Neuronal stem cell (in vitro differentiated cells): ENCODE results near the gene DLG1.

Source experiments
- DNase-seq: peaks from one replicate; pipeline ENCODE4 v3.0.0-alpha.2; 2013; ENCODE audit warnings: low spot score
- H2AFZ ChIP-seq: one replicate; pipeline ENCODE4 v1.6.1; 2013; ENCODE audit warnings: mild to moderate bottlenecking, low read length, inconsistent platforms
- H2AK5ac ChIP-seq: 2 replicates; pipeline ENCODE4 v1.6.1; 2013; ENCODE audit warnings: low read depth, mild to moderate bottlenecking, inconsistent platforms, low read length, moderate library complexity, mixed read lengths
- H2BK120ac ChIP-seq: 2 replicates; pipeline ENCODE4 v1.6.1; 2013; ENCODE audit warnings: low read depth, mild to moderate bottlenecking, inconsistent platforms, low read length, moderate library complexity, mixed read lengths
- H2BK12ac ChIP-seq: one replicate; pipeline ENCODE4 v1.6.1; 2013; ENCODE audit warnings: low read length, inconsistent platforms
- H2BK15ac ChIP-seq: 2 replicates; pipeline ENCODE4 v1.6.1; 2013; ENCODE audit warnings: mild to moderate bottlenecking, low read length, inconsistent platforms, mixed read lengths
- H2BK5ac ChIP-seq: one replicate; pipeline ENCODE4 v1.6.1; 2013; ENCODE audit warnings: inconsistent platforms, mild to moderate bottlenecking, low read length, moderate library complexity
- H3K14ac ChIP-seq: one replicate; pipeline ENCODE4 v1.6.1; 2013; ENCODE audit warnings: low read length, inconsistent platforms
- H3K18ac ChIP-seq: 2 replicates; pipeline ENCODE4 v1.6.1; 2013; ENCODE audit warnings: low read length, inconsistent platforms
- H3K23ac ChIP-seq: 2 replicates; pipeline ENCODE4 v1.6.1; 2013; ENCODE audit warnings: low read depth, mild to moderate bottlenecking, mixed read lengths, low read length, inconsistent platforms; ENCODE audit not compliant: poor library complexity
- H3K27ac ChIP-seq: replicated peaks from 3 replicates; pipeline ENCODE4 v1.5.1; 2013; ENCODE audit warnings: low read length, inconsistent platforms
- H3K27me3 ChIP-seq, 3 experiments: 2 replicates each; pipeline ENCODE4 v1.6.1; 2013; ENCODE audit warnings: low read length in 3 of 3, mild to moderate bottlenecking in 2 of 3, inconsistent platforms in 1 of 3, low read depth in 1 of 3, mixed read lengths in 1 of 3, moderate library complexity in 1 of 3; ENCODE audit not compliant: control insufficient read depth in 3 of 3, insufficient read depth in 3 of 3
- H3K36me3 ChIP-seq, 2 donors: replicated peaks in 1 of 2; 2 replicates each; pipeline ENCODE4 v1.6.1; 2013; ENCODE audit warnings: low read length in 2 of 2; ENCODE audit not compliant: control insufficient read depth in 2 of 2, insufficient read depth in 2 of 2
- H3K4ac ChIP-seq: 2 replicates; pipeline ENCODE4 v1.6.1; 2013; ENCODE audit warnings: inconsistent platforms, mild to moderate bottlenecking, low read length, moderate library complexity
- H3K4me1 ChIP-seq, 2 donors: 1 replicate in 1 of 2; 2 replicates in 1 of 2; pipeline ENCODE4 v1.6.1; 2013; ENCODE audit warnings: low read length in 2 of 2, low read depth in 1 of 2; ENCODE audit not compliant: control insufficient read depth in 2 of 2, insufficient read depth in 1 of 2
- H3K4me2 ChIP-seq: one replicate; pipeline ENCODE4 v1.6.1; 2013; ENCODE audit warnings: mild to moderate bottlenecking, low read length, inconsistent platforms; ENCODE audit not compliant: insufficient read depth, poor library complexity, severe bottlenecking
- H3K4me3 ChIP-seq, 2 donors: 2 replicates each; pipeline ENCODE4 v1.5.1; 2013; ENCODE audit warnings: low read length in 2 of 2, mild to moderate bottlenecking in 2 of 2, inconsistent platforms in 1 of 2, moderate library complexity in 1 of 2
- H3K79me1 ChIP-seq: one replicate; pipeline ENCODE4 v1.6.1; 2013; ENCODE audit warnings: low read depth, mild to moderate bottlenecking, inconsistent platforms, low read length, moderate library complexity
- H3K9ac ChIP-seq: one replicate; pipeline ENCODE4 v1.6.1; 2013; ENCODE audit warnings: mild to moderate bottlenecking, low read depth, low read length, inconsistent platforms; ENCODE audit not compliant: poor library complexity
- H3K9me3 ChIP-seq, 2 donors: replicated peaks in 1 of 2; 2 replicates each; pipeline versions ENCODE3 to v1.6.1; 2013; ENCODE audit warnings: low read length in 2 of 2, mild to moderate bottlenecking in 2 of 2, inconsistent platforms in 1 of 2, low read depth in 1 of 2, mixed read lengths in 1 of 2, moderate library complexity in 1 of 2; ENCODE audit not compliant: control insufficient read depth in 2 of 2, insufficient read depth in 1 of 2
- H4K8ac ChIP-seq: one replicate; pipeline ENCODE4 v1.6.1; 2013; ENCODE audit warnings: low read depth, mild to moderate bottlenecking, inconsistent platforms, low read length, moderate library complexity
- H4K91ac ChIP-seq: one replicate; pipeline ENCODE4 v1.6.1; 2013; ENCODE audit warnings: low read length, low read depth, mild to moderate bottlenecking, inconsistent platforms; ENCODE audit not compliant: poor library complexity
- WGBS, 2 donors: extraction: QIAGEN DNeasy Blood & Tissue Kit; methylation state at CpG; one replicate each; pipeline ENCODE4 v1.1.7; 2013; ENCODE audit warnings: missing lambda C conversion rate in 2 of 2, mixed read lengths in 1 of 2; ENCODE audit not compliant: insufficient read length in 2 of 2, insufficient replicate concordance in 1 of 2; ENCODE audit errors: extremely low coverage in 2 of 2; 5-methylcytosine and 5-hydroxymethylcytosine counted together

DLG1 gene

DNA sequence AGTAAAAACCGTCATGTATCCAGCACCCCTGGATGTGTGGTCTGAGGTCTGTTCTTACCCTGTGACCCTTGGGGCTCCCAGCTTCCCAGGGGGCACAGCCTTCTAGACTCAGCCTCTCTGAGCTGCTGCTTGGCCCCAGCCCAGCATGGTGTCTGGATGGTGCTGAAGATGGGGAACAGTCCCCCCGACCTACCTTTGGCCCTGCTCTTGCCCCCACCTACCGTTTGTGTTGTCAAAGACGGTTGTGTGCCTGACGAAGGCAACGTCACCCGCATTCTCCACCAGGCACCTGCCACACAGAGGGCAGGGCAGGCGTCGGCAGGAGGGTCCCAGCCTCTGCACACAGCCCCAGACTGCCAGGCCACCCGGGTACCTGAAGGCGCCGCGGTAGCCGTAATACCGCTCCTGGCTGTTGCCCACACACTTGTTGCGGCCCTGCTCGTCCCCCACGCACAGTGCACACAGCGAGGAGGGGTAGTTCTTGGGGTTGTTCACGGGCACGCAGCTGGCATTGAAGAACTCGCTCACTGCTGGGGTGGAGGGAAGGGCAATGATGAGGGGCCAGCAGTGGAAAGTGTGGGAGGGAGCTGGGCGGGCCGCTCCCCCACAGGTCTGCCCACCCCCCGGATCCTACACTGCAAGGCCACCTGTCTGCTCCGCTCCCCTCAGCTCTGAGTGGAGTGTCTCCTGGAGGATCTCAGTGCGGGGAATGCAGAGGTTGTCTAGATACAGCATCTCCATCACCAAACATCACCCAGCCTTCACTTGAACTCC lies 289.8 kb downstream of the DLG1 start:
- Histone ChIP-seq H2BK5ac (no peak overlapping the region), H3K4me2 (no peak overlapping the region), H3K14ac (no peak overlapping the region), H3K27me3 (peaks cover 0 to 5% (median 0%) of the 10 kb centered on the region in 3 experiments), H3K36me3 (peaks cover 0 to 1% of the 10 kb centered on the region in 2 donors), H2BK120ac (no peak overlapping the region), H2BK15ac (no peak overlapping the region), H3K9ac (peak overlapping the region; percentile 64), H3K9me3 (peaks cover 0 to 15% of the 10 kb centered on the region in 2 donors), H3K4ac (no peak overlapping the region), H3K4me1 (peaks cover 13 to 16% of the 10 kb centered on the region in 2 donors), H2AFZ (no peak overlapping the region), H4K91ac (no peak overlapping the region), H3K23ac (peak overlapping the region; percentile 62), H3K4me3 (no peak overlapping the region), H3K79me1 (no peaks in the 10 kb centered on the region), H3K27ac (no peak overlapping the region), H4K8ac (no peak overlapping the region), H2BK12ac (no peak overlapping the region), H2AK5ac (peak overlapping the region; percentile 24), H3K18ac (peak overlapping the region; percentile 5)
- DNase-seq: no peak
- WGBS, 2 donors: no CpG with 5 or more reads among the region's 27 CpGs

DNA sequence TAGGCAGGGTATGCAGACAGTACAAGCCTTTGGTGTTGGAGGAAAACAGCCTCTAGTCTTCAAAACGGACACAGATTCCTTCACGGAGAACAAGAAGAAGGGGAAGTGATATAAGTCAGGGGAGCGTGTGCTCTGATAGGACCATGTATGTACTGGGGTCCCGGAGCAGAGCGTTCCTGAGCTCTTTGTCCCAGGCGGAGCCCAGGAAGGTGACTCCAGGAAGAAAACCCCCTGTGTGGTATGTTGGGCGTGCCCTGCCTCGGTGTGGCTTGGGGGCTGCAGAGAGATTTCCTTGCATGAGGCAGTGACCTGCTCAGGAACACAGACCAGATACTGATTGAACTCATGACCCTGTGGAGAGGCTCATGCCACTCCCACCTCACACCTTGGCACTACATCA lies 290.5 kb downstream of the DLG1 start:
- Histone ChIP-seq H2AFZ (no peak overlapping the region), H2BK120ac (no peak overlapping the region), H3K18ac (no peak overlapping the region), H3K27me3 (peaks cover 0 to 5% (median 0%) of the 10 kb centered on the region in 3 experiments), H3K79me1 (no peaks in the 10 kb centered on the region), H3K4me1 (peaks cover 13 to 16% of the 10 kb centered on the region in 2 donors), H3K14ac (no peak overlapping the region), H3K4me2 (no peak overlapping the region), H3K9me3 (peaks cover 0 to 15% of the 10 kb centered on the region in 2 donors), H3K23ac (no peak overlapping the region), H4K8ac (no peak overlapping the region), H3K36me3 (peaks cover 0 to 1% of the 10 kb centered on the region in 2 donors), H2AK5ac (no peak overlapping the region), H3K4me3 (no peak overlapping the region), H3K9ac (no peak overlapping the region), H4K91ac (no peak overlapping the region), H2BK15ac (no peak overlapping the region), H3K27ac (no peak overlapping the region), H3K4ac (no peak overlapping the region), H2BK12ac (no peak overlapping the region), H2BK5ac (no peak overlapping the region)
- DNase-seq: no peak
- no CpG with 5 or more reads among the region's 8 CpGs for WGBS, 2 donors

DNA sequence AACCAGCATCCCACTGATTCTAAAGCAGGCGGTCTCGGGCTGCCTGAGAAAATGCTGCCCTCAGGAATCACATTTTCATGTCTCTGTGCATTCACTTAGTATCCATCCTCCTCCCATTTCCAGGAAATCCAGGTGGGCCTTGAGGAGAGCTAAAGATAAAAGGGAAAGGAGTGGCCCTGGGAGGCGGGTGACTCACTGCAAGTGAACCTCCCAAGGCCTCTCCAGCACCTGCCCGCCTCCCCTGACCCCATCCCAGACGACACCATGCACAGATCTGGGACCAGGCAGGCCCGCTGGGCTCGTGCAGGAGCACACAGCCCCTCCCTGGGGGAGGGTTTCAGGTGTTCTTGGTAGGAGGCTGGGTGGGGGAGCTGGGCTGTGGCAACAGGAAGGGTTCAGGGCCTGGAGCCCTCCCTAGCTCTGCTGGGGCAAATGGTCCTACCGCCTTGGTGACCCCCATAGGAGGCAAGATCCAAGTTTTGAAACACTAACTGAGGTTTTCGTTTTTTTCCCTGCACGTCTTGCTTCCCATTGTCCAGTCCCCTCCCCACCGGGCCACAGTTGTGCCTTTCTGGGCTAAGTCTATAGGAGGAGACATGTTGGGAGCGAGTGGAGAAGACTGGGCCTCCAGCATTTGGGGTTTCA lies 291.0 kb downstream of the DLG1 start:
- Histone ChIP-seq H3K4ac (no peak overlapping the region), H3K4me3 (no peak overlapping the region), H2BK15ac (no peak overlapping the region), H3K9ac (no peak overlapping the region), H3K27me3 (peaks cover 0 to 5% (median 0%) of the 10 kb centered on the region in 3 experiments), H4K8ac (no peak overlapping the region), H3K4me1 (peaks cover 10 to 14% of the 10 kb centered on the region in 2 donors), H3K27ac (no peak overlapping the region), H2AFZ (no peak overlapping the region), H2BK120ac (no peak overlapping the region), H3K18ac (no peak overlapping the region), H4K91ac (no peak overlapping the region), H2BK5ac (no peak overlapping the region), H2AK5ac (no peak overlapping the region), H3K36me3 (peaks cover 0 to 1% of the 10 kb centered on the region in 2 donors), H3K9me3 (peaks cover 0 to 15% of the 10 kb centered on the region in 2 donors), H2BK12ac (no peak overlapping the region), H3K23ac (no peak overlapping the region), H3K4me2 (no peak overlapping the region), H3K79me1 (no peaks in the 10 kb centered on the region), H3K14ac (no peak overlapping the region)
- DNase-seq: no peak
- WGBS, 2 donors: no CpG with 5 or more reads among the region's 12 CpGs

DNA sequence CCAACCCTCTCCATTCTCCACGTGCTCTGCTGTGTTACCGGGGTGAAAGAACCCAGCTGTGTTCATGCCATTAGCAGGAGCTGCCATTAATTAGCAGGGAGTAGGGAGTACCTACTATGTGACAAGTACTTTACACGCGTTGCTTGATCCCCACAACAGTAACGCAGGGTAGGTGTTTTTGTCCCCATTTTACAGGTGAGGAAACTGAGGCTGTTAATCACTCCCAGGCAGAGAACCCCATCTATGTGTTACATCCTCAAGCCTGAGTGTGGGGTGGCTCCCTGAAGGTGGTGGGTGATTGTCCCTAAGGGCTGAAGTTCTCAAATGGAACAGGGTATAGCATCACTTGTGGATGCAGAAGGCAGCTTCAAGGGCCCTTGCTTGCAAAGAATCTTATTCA lies 291.6 kb downstream of the DLG1 start:
- Histone ChIP-seq H2BK5ac (no peak overlapping the region), H4K91ac (no peak overlapping the region), H2AFZ (no peak overlapping the region), H2AK5ac (no peak overlapping the region), H3K9ac (no peak overlapping the region), H3K18ac (no peak overlapping the region), H3K14ac (no peak overlapping the region), H2BK120ac (no peak overlapping the region), H3K4ac (no peak overlapping the region), H2BK12ac (no peak overlapping the region), H3K79me1 (no peaks in the 10 kb centered on the region), H3K4me3 (no peak overlapping the region), H3K4me2 (no peak overlapping the region), H3K23ac (no peak overlapping the region), H2BK15ac (no peak overlapping the region), H4K8ac (no peak overlapping the region), H3K9me3 (peaks cover 0 to 15% of the 10 kb centered on the region in 2 donors), H3K36me3 (peaks cover 0 to 1% of the 10 kb centered on the region in 2 donors), H3K27ac (no peak overlapping the region), H3K27me3 (peaks cover 0 to 5% (median 0%) of the 10 kb centered on the region in 3 experiments), H3K4me1 (peaks cover 5 to 10% of the 10 kb centered on the region in 2 donors)
- DNase-seq: no peak
- no CpG with 5 or more reads among the region's 5 CpGs for WGBS, 2 donors
